ENCODE results near the gene CPED1. TPM values are rescaled to one million over a fixed set of nuclear protein-coding genes. Genes with fewer than 3 reads are reported as not detected.

CPED1 gene
- total and polyA plus RNA-seq, 11 donors = 3.6 to 51.2 (median 24.8) TPM

DNA sequence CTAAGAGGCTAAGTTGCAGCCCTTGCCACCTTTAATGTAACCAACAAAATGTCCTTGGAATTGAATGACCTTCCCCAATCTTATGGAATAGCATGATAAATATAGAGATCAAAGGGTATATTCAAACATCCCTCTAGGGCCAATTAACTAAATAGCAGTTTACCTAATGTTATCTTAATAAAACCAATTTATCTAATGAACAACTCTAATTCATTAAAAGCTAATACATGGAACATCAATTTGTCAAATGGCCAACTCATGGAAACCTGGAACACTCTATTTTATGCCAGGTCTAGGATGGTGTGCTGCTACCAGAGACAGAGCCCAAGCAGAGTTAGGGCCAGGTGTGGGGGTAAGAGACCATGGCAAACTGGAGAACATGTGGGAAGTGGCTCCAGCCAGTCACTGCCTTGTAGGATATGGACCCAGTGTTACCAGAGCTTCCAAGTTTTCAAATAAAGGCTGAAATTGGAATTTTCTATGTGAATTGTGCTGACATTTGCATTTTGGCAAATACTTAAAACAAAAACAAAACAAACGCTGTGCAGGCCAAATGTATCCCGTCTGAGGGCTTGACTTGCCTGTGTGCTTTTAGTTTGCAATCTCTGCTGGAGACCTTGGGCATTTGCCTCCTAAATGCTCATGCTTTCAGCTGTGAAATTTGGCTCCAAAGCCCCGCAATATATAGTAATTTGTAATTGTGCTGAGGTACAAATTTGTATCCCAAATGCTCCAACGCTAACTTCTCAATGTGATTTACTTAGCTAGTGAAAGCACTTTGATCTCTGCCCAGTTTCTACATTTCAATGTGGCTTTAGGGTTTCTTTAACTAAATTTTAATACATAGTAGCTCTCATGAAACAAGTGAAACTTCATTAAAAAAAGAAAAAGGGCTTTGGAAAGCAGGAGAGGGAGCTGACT, 55.1 kb downstream of the CPED1 start:
- H3K36me3 ChIP-seq = peaks cover 0 to 20% (median 7%) of the 10 kb centered on the region in 9 donors
- no peaks in the 10 kb centered on the region for H3K9me3 ChIP-seq
- intact Hi-C loops (cut with DNase I) = loop anchor here in 2 of 10 donors (5.0 kb wide), 2 partner anchors 46 to 56 kb away; partner anchors contain the start of gene CPED1 (in 1 of the 2)
- no peak overlapping the region for H3K4me3 ChIP-seq
- no peak for ATAC-seq
- peaks cover 0 to 64% (median 28%) of the 10 kb centered on the region in 12 donors for H3K4me1 ChIP-seq
- no peak for TF ChIP-seq POLR2A (IDR thresholded peaks at IDR 0.05)
- TF ChIP-seq, protein P1, sequence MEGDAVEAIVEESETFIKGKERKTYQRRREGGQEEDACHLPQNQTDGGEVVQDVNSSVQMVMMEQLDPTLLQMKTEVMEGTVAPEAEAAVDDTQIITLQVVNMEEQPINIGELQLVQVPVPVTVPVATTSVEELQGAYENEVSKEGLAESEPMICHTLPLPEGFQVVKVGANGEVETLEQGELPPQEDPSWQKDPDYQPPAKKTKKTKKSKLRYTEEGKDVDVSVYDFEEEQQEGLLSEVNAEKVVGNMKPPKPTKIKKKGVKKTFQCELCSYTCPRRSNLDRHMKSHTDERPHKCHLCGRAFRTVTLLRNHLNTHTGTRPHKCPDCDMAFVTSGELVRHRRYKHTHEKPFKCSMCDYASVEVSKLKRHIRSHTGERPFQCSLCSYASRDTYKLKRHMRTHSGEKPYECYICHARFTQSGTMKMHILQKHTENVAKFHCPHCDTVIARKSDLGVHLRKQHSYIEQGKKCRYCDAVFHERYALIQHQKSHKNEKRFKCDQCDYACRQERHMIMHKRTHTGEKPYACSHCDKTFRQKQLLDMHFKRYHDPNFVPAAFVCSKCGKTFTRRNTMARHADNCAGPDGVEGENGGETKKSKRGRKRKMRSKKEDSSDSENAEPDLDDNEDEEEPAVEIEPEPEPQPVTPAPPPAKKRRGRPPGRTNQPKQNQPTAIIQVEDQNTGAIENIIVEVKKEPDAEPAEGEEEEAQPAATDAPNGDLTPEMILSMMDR (IDR thresholded peaks at IDR 0.05) = no peak
- no peaks in the 10 kb centered on the region for H3K27me3 ChIP-seq
- H3K27ac ChIP-seq = peak overlapping the region in 1 of 12 donors; percentile 4
- no peak for DNase-seq
- WGBS, 4 donors = 84 to 92% (median 87%) methylated on average over 4 of the region's 4 CpGs

DNA sequence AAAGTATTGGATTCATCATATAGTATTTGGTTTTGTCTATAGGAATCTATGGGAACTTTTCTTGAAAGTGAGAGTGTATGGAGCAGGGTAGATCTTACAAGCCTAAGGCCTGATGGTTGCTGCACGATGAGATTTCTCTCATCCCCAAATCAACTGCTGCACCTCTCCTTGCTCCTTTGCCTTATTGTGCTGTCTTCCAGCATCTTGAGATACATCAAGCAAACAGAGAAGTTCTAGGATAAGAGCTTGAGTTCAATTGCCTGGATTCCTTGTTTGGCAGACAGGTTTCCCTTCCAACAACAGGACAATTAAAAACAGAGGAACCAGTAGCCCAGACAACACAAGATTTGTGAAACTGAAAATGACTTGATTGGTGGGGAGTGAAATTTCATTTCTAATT, 56.6 kb downstream of the CPED1 start:
- peaks cover 0 to 55% (median 29%) of the 10 kb centered on the region in 12 donors for H3K4me1 ChIP-seq
- intact Hi-C loops (cut with DNase I) = no loop called here
- no peak overlapping the region for H3K4me3 ChIP-seq
- no peak for DNase-seq
- WGBS, 4 donors = 73 to 84% (median 76%) methylated on average over 1 of the region's 1 CpG
- no peak for ATAC-seq
- no peaks in the 10 kb centered on the region for H3K9me3 ChIP-seq
- H3K27ac ChIP-seq = peak overlapping the region in 1 of 12 donors; percentile 42
- peaks cover 0 to 25% (median 8%) of the 10 kb centered on the region in 9 donors for H3K36me3 ChIP-seq
- no peaks in the 10 kb centered on the region for H3K27me3 ChIP-seq
- TF ChIP-seq, protein P1 (IDR thresholded peaks at IDR 0.05) = no peak
- no peak for TF ChIP-seq POLR2A (IDR thresholded peaks at IDR 0.05)

- TF ChIP-seq POLR2A (IDR thresholded peaks at IDR 0.05) = no peak
- TF ChIP-seq, protein P1 (IDR thresholded peaks at IDR 0.05) = no peak
- no peak overlapping the region for H3K4me3 ChIP-seq
These were observed 57.5 kb downstream of the CPED1 start for GRCh38 chr7:121046009-121046408.

DNA sequence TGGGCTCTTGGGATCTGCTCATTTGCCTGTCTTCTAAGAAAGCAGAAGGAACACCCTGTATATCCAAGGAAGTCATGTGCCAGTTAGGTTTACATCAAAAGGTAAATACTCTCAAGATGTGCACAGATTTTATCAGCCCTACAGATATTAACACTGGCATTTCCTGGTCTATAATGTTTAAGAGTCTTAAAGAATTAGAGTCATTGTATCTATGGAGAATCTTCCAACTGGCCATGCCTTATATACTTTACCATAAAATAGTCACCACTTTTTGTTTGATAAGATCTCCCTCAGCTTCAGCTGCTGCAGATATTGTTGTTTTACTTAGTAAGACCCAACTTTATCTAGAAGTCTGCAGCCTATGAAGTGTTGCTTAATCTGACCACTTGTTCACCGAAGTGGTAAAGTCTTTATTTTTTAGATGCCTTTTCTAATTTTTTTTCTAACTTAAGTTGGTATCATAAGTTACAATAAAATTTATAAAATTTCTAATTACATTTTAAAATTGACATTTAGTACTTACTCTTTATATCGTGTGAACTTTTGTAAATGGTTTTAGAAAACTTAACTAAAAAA, 58.5 kb downstream of the CPED1 start:
- H3K27ac ChIP-seq = no peak overlapping the region
- no peaks in the 10 kb centered on the region for H3K27me3 ChIP-seq
- H3K9me3 ChIP-seq = no peaks in the 10 kb centered on the region
- peaks cover 0 to 46% (median 19%) of the 10 kb centered on the region in 12 donors for H3K4me1 ChIP-seq
- ATAC-seq (no peak), DNase-seq (no peak)
- no peak for TF ChIP-seq POLR2A (IDR thresholded peaks at IDR 0.05)
- TF ChIP-seq, protein P1 (IDR thresholded peaks at IDR 0.05) = no peak
- peaks cover 0 to 25% (median 8%) of the 10 kb centered on the region in 9 donors for H3K36me3 ChIP-seq
- intact Hi-C loops (cut with DNase I) = no loop called here
- H3K4me3 ChIP-seq = no peak overlapping the region
- 89 to 92% (median 89%) methylated on average over 2 of the region's 2 CpGs for WGBS, 4 donors

More at GRCh38 chr7:121046009-121046408, 57.5 kb downstream of the CPED1 start:
- 75 to 89% (median 82%) methylated on average over 4 of the region's 4 CpGs for WGBS, 4 donors
- Histone ChIP-seq H3K27me3 (no peaks in the 10 kb centered on the region), H3K9me3 (no peaks in the 10 kb centered on the region), H3K27ac (no peak overlapping the region), H3K36me3 (peaks cover 0 to 25% (median 8%) of the 10 kb centered on the region in 9 donors), H3K4me1 (peaks cover 0 to 54% (median 28%) of the 10 kb centered on the region in 12 donors)
- intact Hi-C loops (cut with DNase I) = no loop called here
- ATAC-seq = no peak
- no peak for DNase-seq
